Esophagus (tissue), 2 donors: Measurements from ENCODE around the gene TRMT2B. TPM values are rescaled to one million over a fixed set of nuclear protein-coding genes. Genes with fewer than 3 reads are reported as not detected.

Experiments used
- H3K27ac ChIP-seq, 2 donors: one replicate each; pipeline ENCODE4 v1.5.1; 2013; ENCODE audit warnings: low read depth in 2 of 2, mild to moderate bottlenecking in 2 of 2, inconsistent platforms in 1 of 2, low read length in 1 of 2, moderate library complexity in 1 of 2
- H3K27me3 ChIP-seq, 2 donors: one replicate each; pipeline ENCODE4 v1.6.1; 2013; ENCODE audit warnings: low read length in 2 of 2, control low read depth in 1 of 2, mild to moderate bottlenecking in 1 of 2; ENCODE audit not compliant: insufficient read depth in 2 of 2, control insufficient read depth in 1 of 2
- H3K36me3 ChIP-seq, 2 donors: one replicate each; pipeline ENCODE4 v1.6.1; 2013; ENCODE audit warnings: low read length in 1 of 2; ENCODE audit not compliant: control insufficient read depth in 2 of 2, insufficient read depth in 2 of 2
- H3K4me1 ChIP-seq, 2 donors: one replicate each; pipeline ENCODE4 v1.6.1; 2013; ENCODE audit warnings: low read length in 1 of 2; ENCODE audit not compliant: control insufficient read depth in 2 of 2, insufficient read depth in 2 of 2
- H3K4me3 ChIP-seq, 2 donors: one replicate each; pipeline ENCODE4 v1.5.1; 2013; ENCODE audit warnings: low read length in 2 of 2, mild to moderate bottlenecking in 2 of 2, low read depth in 1 of 2, moderate library complexity in 1 of 2
- H3K9me3 ChIP-seq, 2 donors: one replicate each; pipeline ENCODE4 v1.6.1; 2013; ENCODE audit warnings: mild to moderate bottlenecking in 2 of 2, low read depth in 1 of 2, low read length in 1 of 2, moderate library complexity in 1 of 2; ENCODE audit not compliant: control insufficient read depth in 2 of 2, insufficient read depth in 1 of 2
- WGBS, 2 donors: extraction: QIAGEN DNeasy Blood & Tissue Kit; methylation state at CpG; one replicate each; pipeline ENCODE4 v1.1.7; 2013; 5-methylcytosine and 5-hydroxymethylcytosine counted together
- polyA plus RNA-seq, 2 donors: library from polyadenylated mRNA; stranded (reverse); fragments of 200-250 nt; gene quantifications; one replicate each; pipeline ENCODE4 v1.2.3, GENCODE V29; 2013
- donor health status: healthy with polysubstance abuse.
- donor health status: Bipolar disorder and iron deficiency.

The TRMT2B gene, protein sequence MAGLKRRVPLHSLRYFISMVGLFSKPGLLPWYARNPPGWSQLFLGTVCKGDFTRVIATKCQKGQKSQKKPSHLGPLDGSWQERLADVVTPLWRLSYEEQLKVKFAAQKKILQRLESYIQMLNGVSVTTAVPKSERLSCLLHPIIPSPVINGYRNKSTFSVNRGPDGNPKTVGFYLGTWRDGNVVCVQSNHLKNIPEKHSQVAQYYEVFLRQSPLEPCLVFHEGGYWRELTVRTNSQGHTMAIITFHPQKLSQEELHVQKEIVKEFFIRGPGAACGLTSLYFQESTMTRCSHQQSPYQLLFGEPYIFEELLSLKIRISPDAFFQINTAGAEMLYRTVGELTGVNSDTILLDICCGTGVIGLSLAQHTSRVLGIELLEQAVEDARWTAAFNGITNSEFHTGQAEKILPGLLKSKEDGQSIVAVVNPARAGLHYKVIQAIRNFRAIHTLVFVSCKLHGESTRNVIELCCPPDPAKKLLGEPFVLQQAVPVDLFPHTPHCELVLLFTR
- 10 to 100 TPM in 1 of 2 donors, 1 to 10 TPM in 1; 7.4 to 11.1 TPM for polyA plus RNA-seq

DNA sequence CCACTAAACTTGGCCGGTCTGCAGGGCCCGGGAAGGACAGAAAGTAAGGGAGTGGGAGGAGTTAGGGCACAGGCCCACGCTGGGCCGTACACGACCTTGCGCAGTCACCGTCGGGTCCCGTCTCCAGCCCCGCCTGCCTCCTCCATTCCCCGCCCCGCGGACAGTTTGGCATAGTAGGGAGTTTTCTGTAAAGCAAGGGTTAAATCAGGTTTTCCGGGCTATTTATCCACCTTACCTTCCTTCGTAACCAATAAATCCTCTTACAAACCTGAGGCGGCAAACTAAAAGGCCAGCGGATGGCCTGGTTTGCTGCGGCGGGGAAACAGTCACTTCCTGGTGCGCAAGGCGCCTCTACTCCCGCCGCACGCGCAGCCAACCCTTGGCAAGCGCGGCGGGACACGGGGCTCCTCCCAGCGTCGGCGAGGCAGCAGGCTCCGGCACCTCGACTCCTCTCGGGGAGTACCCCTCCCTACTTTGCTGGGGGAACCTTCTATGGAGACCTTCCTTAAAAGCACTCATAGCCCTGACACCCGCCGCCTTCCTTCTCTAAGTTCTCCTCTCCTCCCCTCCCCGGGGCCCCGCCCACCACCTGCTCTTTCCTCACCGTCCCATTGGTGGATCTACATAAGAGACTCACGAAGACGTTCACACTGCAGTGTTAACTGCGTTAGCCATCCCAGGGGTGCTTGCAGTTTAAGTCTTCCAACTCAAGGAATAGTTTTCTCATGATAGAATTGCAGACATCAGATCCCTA is at the start of gene TRMT2B:
Gene TRMT2B, minus strand, starts transcription at position 563 of the 754 bp plus-strand sequence. CDS start 9,822 bp downstream, outside the sequence.
- peak within 1 kb of the TSS; percentile 80 to 94 for H3K27ac ChIP-seq
- H3K36me3 ChIP-seq: no peaks in the 10 kb centered on the region
- H3K27me3 ChIP-seq: no peaks in the 10 kb centered on the region
- H3K4me3 ChIP-seq: peak within 1 kb of the TSS; percentile 58 to 67
- 0 to 18% methylated on average over 24 to 43 of the region's 43 CpGs for WGBS, 2 donors
- H3K4me1 ChIP-seq: no peaks in the 10 kb centered on the region
- no peaks in the 10 kb centered on the region for H3K9me3 ChIP-seq

DNA sequence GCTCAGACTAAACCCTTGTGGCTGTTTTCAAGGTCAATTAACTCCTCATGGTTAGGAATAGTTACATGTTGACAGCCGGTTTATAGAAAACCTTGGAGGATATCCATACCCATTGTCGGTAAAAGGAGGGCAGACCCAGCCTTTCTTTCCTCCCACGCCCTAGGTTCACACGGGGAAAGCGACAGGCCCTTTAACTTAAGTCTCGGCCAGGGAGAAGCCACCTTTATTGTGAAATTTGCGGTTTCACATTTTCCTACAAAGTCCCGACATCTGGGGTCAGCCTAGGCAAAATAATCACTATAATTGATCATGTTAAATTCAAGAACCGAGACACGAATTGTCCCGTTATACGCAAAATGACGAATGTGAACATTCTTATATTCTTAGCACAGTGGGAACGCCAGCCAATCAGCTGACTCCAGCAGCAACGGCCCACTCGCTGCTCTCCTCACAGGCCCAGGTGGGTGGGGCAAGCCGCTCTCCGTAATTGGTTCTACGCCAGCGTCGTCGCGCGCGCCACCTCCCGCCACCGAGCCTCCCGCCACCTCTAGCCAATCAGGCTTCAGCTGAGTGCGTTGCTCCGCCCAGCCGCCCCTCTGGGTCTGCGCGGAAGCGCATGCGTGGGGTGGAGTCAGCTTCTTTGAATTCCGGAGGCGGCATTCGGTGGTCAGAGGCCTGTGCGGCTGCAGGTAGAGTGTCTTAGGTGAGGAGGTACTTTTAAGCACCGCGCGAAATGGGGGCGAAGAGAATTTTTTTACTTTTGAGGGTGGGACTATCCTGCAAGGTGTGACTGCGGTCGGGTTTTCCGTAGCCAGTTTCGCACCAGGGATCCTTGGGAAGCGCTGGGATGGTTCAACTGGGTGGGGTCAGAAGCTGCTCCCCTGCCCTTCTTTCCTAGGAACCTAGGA is 45.9 kb upstream of the TRMT2B start, which contains the start of gene CENPI:
Gene CENPI, plus strand, starts transcription at position 659 of the 908 bp plus-strand sequence. CDS start 2,867 bp downstream, outside the sequence.
- Histone ChIP-seq H3K9me3 (no peaks in the 10 kb centered on the region), H3K4me1 (no peaks in the 10 kb centered on the region), H3K4me3 (peak within 1 kb of the TSS; percentile 42 to 49), H3K27ac (peak within 1 kb of the TSS; percentile 53 to 79), H3K27me3 (peaks cover 0 to 2% of the 10 kb centered on the region in 2 donors), H3K36me3 (no peaks in the 10 kb centered on the region)
- WGBS, 2 donors: 1 to 37% methylated on average over 48 of the region's 48 CpGs

DNA sequence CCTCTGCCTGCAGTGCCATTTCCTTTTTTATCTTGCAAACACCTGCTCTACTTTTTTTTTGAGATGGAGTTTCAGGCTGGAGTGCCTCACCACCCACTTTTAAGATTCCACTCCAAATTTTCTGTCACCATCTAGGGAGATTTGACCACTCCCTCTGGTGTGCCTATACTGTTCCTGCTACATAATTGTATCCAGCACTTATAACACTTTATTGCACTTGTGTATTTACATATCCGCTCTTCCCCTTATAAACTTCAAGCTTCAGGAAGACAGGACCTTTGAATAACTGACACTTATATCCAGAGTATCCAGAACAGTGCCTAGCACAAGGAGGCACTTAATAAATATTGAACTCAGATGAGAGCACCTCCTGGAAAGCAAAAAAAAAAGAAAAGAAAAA is 39.9 kb upstream of the TRMT2B start:
- H3K4me1 ChIP-seq: no peaks in the 10 kb centered on the region
- H3K27ac ChIP-seq: no peak overlapping the region
- H3K36me3 ChIP-seq: no peaks in the 10 kb centered on the region
- no peak overlapping the region for H3K4me3 ChIP-seq
- WGBS, 2 donors: 90 to 94% methylated on average over 1 of the region's 1 CpG
- H3K9me3 ChIP-seq: no peaks in the 10 kb centered on the region
- H3K27me3 ChIP-seq: peaks cover 0 to 2% of the 10 kb centered on the region in 2 donors

DNA sequence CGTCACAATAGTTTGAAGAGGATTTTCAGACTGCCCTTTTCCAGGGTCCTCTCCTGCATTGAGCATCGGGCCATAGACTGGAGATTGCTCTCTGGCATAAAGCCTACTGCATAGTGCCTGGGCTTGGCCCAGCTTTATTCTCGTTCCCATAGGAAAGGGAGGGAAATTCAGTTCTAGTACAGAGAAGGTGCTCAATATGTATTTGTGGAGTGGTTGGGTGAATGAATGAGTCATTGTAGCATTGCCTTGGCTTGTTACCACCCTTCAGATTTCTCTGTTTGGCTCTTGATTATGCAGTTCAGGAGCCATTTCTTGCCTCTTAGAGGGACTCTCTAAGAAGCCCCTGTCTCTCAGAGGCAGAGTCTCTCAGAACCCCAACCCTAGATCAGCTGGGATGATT is 29.3 kb upstream of the TRMT2B start:
- 45 to 61% methylated on average over 3 of the region's 3 CpGs for WGBS, 2 donors
- Histone ChIP-seq H3K36me3 (no peaks in the 10 kb centered on the region), H3K4me1 (peaks cover 0 to 3% of the 10 kb centered on the region in 2 donors), H3K4me3 (no peak overlapping the region), H3K9me3 (no peaks in the 10 kb centered on the region), H3K27me3 (no peaks in the 10 kb centered on the region), H3K27ac (no peak overlapping the region)

DNA sequence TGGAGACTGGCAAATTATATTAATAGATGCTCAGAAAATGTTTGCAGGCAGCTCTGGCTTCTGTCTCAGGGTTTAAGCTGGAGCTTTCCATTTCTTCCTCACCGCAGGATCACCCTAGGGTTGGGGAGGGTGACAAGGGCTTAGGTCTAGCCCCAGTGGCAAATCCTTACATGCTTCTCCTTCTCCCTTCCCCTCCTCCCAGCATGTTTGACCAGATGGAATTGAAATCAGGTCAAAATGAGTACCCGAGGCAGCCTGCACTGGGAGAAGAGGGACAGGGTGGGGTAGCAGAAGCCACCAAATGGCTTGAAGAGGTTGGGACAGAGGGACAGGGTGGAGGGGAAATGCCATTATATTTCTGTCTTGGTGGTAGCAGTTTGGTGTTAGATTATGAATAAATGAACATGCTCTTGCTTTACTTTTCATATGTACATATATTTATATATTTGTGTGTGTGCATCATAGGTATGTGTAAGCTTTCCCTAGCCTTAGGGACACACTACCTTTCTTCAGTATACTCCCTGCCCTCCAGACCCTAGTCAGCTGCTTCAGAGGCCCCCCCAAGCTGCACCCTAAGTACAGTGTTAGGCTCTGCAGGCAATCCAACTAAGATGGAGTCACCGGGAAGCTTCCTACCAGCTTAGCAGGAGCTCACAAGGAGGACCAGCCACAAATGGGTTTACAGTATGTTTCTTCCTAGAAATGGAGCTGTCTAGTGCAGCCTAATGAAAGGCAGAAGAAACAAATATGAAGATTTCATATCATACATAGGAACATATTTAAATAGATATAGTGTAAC is 28.6 kb upstream of the TRMT2B start:
- H3K36me3 ChIP-seq: no peaks in the 10 kb centered on the region
- H3K4me1 ChIP-seq: peaks cover 0 to 3% of the 10 kb centered on the region in 2 donors
- no peaks in the 10 kb centered on the region for H3K9me3 ChIP-seq
- H3K27me3 ChIP-seq: no peaks in the 10 kb centered on the region
- no peak overlapping the region for H3K27ac ChIP-seq
- 56 to 71% methylated on average over 3 of the region's 3 CpGs for WGBS, 2 donors
- H3K4me3 ChIP-seq: no peak overlapping the region

DNA sequence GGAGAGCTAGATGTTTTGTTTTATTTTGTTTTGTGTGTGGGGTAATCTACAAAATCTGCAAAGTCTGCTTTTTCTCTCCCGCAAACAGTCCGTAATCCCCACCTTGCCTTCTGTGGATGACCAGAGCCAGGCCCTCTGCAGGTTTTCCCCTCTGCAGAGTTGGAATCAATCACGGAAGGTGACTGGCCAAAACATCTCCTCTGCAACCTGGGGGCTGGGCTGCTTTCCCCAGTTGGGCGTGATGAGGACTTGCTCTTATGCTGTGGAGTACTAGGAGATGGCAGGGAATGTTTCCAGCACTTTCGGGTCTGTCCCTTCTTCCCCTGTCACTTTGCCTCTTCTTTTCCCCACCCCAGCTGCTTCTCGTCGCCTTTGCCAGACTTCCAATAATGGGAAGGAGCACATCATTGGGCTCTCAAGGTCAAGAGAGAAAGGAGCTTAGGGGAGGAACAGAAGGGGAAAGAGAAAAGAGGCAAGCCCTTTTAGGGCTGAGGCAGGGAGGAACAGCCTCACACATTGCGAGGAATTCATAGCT is 27.9 kb upstream of the TRMT2B start:
- peak overlapping the region in 1 of 2 donors; percentile 17 for H3K4me3 ChIP-seq
- H3K27me3 ChIP-seq: no peaks in the 10 kb centered on the region
- no peaks in the 10 kb centered on the region for H3K36me3 ChIP-seq

DNA sequence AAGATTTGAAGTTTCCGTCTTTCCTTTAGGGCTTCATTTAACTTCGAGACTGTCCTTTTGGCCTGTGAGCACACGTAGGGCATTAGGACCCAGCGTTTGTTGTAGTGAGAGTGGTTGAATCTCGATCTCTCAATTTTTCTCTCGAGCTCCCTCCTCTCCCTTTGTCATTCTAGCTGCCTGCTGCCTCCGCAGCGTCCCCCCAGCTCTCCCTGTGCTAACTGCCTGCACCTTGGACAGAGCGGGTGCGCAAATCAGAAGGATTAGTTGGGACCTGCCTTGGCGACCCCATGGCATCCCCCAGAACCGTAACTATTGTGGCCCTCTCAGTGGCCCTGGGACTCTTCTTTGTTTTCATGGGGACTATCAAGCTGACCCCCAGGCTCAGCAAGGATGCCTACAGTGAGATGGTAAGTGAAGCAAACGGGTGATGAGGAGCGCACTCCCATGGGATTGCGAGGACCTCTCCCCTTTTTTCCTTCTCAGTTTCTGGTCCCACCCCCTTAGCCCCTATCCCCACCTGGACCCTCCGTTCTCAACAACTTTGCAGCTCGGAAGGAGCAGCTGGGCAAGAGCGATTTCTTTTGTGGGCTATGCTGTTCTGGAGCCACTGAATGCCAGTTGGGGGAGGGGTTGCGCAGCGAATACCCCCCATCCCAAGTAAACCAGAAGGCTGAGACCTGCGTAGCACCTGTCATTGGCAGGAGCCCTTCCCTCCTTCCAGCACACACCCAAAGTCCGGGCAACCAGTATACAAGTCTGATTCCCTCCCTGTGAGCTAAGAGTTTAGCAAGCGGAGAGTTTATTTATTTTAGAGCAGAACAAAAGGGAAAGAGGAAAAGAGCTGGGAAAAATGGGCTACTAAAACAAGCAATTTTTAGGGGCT is 27.0 kb upstream of the TRMT2B start, which contains the start of gene TMEM35A:
Gene TMEM35A, plus strand, starts transcription at position 164 of the 883 bp plus-strand sequence. Its CDS starts 124 bp downstream, at position 288.
- Histone ChIP-seq H3K27me3 (no peaks in the 10 kb centered on the region), H3K9me3 (no peaks in the 10 kb centered on the region), H3K4me3 (peak within 1 kb of the TSS; percentile 17 to 22), H3K4me1 (peaks cover 0 to 3% of the 10 kb centered on the region in 2 donors), H3K27ac (no peak within 1 kb of the TSS), H3K36me3 (no peaks in the 10 kb centered on the region)
- WGBS, 2 donors: 5 to 20% methylated on average over 23 of the region's 23 CpGs

More for the DNA sequence above, 27.9 kb upstream of the TRMT2B start:
- 52 to 63% methylated on average over 8 of the region's 8 CpGs for WGBS, 2 donors
- Histone ChIP-seq H3K9me3 (no peaks in the 10 kb centered on the region), H3K27ac (peak overlapping the region in 1 of 2 donors; percentile 11), H3K4me1 (peaks cover 0 to 3% of the 10 kb centered on the region in 2 donors)
